ENCODE results near the gene TMEM220.

DNA sequence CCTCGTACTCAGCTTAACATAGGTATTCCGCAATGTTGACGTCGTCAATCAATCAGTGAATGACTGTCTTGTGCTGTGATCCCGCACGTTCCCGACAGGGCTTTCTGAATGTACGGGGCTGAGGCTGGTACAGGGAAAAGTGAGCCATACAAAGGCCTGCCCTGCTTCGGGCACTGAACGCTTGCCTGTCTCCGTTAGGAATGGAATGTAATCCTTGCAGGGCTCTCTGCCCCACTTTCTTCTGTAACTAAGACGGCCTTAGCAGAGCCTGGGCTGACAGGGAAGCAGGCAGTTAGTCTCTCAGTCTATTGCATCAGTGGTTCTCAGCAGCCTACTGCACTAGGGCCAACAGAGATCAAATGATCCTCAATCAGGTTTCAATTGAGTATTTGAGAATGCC, 56.5 kb downstream of the TMEM220 start:
- TF ChIP-seq TGIF2 (CRISPR knock-in tag; IDR thresholded peaks at IDR 0.05) = no peak
- TF ChIP-seq, protein P1, sequence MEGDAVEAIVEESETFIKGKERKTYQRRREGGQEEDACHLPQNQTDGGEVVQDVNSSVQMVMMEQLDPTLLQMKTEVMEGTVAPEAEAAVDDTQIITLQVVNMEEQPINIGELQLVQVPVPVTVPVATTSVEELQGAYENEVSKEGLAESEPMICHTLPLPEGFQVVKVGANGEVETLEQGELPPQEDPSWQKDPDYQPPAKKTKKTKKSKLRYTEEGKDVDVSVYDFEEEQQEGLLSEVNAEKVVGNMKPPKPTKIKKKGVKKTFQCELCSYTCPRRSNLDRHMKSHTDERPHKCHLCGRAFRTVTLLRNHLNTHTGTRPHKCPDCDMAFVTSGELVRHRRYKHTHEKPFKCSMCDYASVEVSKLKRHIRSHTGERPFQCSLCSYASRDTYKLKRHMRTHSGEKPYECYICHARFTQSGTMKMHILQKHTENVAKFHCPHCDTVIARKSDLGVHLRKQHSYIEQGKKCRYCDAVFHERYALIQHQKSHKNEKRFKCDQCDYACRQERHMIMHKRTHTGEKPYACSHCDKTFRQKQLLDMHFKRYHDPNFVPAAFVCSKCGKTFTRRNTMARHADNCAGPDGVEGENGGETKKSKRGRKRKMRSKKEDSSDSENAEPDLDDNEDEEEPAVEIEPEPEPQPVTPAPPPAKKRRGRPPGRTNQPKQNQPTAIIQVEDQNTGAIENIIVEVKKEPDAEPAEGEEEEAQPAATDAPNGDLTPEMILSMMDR (IDR thresholded peaks at IDR 0.05 in 2 of 3, conservative IDR thresholded peaks at IDR 0.05 in 1 of 3; ENCODE audit: insufficient read depth in 2 of 3, low read depth in 1 of 3, low read length in 3 of 3) = no peak
- TF ChIP-seq ZNF217 (CRISPR knock-in tag; IDR thresholded peaks at IDR 0.05) = no peak
- TF ChIP-seq YY1 (IDR thresholded peaks at IDR 0.05; ENCODE audit: borderline replicate concordance in 1 of 3, control insufficient read depth in 1 of 3, extremely low read depth in 1 of 3, insufficient read depth in 3 of 3, insufficient read length in 1 of 3, insufficient replicate concordance in 2 of 3, low read depth in 1 of 3, low read length in 2 of 3) = no peak
- no peak for TF ChIP-seq POLR2A (conservative IDR thresholded peaks at IDR 0.05)
- TF ChIP-seq SP1 (CRISPR knock-in tag; IDR thresholded peaks at IDR 0.05) = no peak
- TF ChIP-seq HCFC1 (IDR thresholded peaks at IDR 0.05; ENCODE audit: low read depth, low read length) = no peak
- TF ChIP-seq HOXB6 (CRISPR knock-in tag; IDR thresholded peaks at IDR 0.05; ENCODE audit: borderline replicate concordance) = no peak
- TF ChIP-seq PHF20 (IDR thresholded peaks at IDR 0.05; ENCODE audit: partially characterized antibody) = no peak
- no peak for TF ChIP-seq NFXL1 (CRISPR knock-in tag; IDR thresholded peaks at IDR 0.05)
- no peak for TF ChIP-seq MTA2 (IDR thresholded peaks at IDR 0.05; ENCODE audit: low read depth)
- no peak for TF ChIP-seq MTF1 (CRISPR knock-in tag; IDR thresholded peaks at IDR 0.05; ENCODE audit: borderline replicate concordance)

All from K562 (cell line).